GM23338 (cell line): ENCODE measurements around the gene DIP2B. TPM values are rescaled to one million over a fixed set of nuclear protein-coding genes. Genes with fewer than 3 reads are reported as not detected.

Source experiments
- ATAC-seq: fragments of 200-7000 bp; cut with Tn5 transposase; 3 replicates; pipeline ENCODE4 v1.9.1; 2020
- DNase-seq: peaks from one replicate; pipeline ENCODE4 v3.0.0-alpha.2; 2015; ENCODE audit warnings: low spot score
- H2AFZ ChIP-seq: fragments of 200-600 bp; sonication (generic); 2 replicates; pipeline ENCODE4 v1.8.0; 2016; ENCODE audit warnings: antibody characterized with exemption, mild to moderate bottlenecking, moderate library complexity
- H3F3A ChIP-seq: fragments of 200-600 bp; sonication (generic); replicated peaks from 2 replicates; pipeline ENCODE4 v1.8.0; 2017; ENCODE audit warnings: antibody characterized with exemption, mixed run types, low read depth
- H3K27ac ChIP-seq: fragments of 200-600 bp; sonication (generic); 2 replicates; pipeline ENCODE4 v1.6.1; 2016; ENCODE audit warnings: low read depth
- H3K27me3 ChIP-seq: fragments of 200-600 bp; sonication (generic); 2 replicates; pipeline ENCODE4 v1.8.0; 2016; ENCODE audit warnings: mild to moderate bottlenecking, mixed run types, moderate library complexity; ENCODE audit not compliant: insufficient read depth
- H3K36me3 ChIP-seq: fragments of 200-600 bp; sonication (generic); 2 replicates; pipeline ENCODE4 v1.8.0; 2016; ENCODE audit warnings: mild to moderate bottlenecking; ENCODE audit not compliant: insufficient read depth
- H3K4me1 ChIP-seq: fragments of 200-600 bp; sonication (generic); 2 replicates; pipeline ENCODE4 v1.8.0; 2016; ENCODE audit warnings: mild to moderate bottlenecking, moderate library complexity; ENCODE audit not compliant: insufficient read depth
- H3K4me2 ChIP-seq: fragments of 200-600 bp; sonication (generic); 2 replicates; pipeline ENCODE4 v1.7.1; 2017; ENCODE audit warnings: mixed run types
- H3K4me3 ChIP-seq: fragments of 200-600 bp; sonication (generic); 2 replicates; pipeline ENCODE4 v1.6.1; 2016; ENCODE audit warnings: mixed run types
- H3K79me2 ChIP-seq: fragments of 200-600 bp; sonication (generic); replicated peaks from 2 replicates; pipeline ENCODE4 v1.8.0; 2017; ENCODE audit warnings: mild to moderate bottlenecking; ENCODE audit not compliant: insufficient read depth
- H3K9me2 ChIP-seq: fragments of 200-600 bp; sonication (generic); 2 replicates; pipeline ENCODE4 v1.8.0; 2017; ENCODE audit not compliant: insufficient read depth
- H4K20me1 ChIP-seq: fragments of 200-600 bp; sonication (generic); replicated peaks from 2 replicates; pipeline ENCODE4 v1.8.0; 2017; ENCODE audit warnings: mild to moderate bottlenecking; ENCODE audit not compliant: insufficient read depth
- H3K27ac Mint-ChIP-seq: 2 replicates; pipeline ENCODE4 v1.8.0; 2020; ENCODE audit warnings: inconsistent platforms, mild to moderate bottlenecking, moderate library complexity, mixed read lengths
- H3K27me3 Mint-ChIP-seq: 3 replicates; pipeline ENCODE4 v1.8.0; 2022; ENCODE audit warnings: low read depth, mild to moderate bottlenecking, moderate library complexity, mixed read lengths, inconsistent platforms; ENCODE audit not compliant: insufficient read depth, poor library complexity
- H3K36me3 Mint-ChIP-seq: 3 replicates; pipeline ENCODE4 v1.8.0; 2021; ENCODE audit warnings: low read depth, mild to moderate bottlenecking, inconsistent platforms, moderate library complexity, mixed read lengths
- H3K4me1 Mint-ChIP-seq: 3 replicates; pipeline ENCODE4 v1.8.0; 2020; ENCODE audit warnings: mild to moderate bottlenecking, inconsistent platforms, mixed read lengths
- H3K4me3 Mint-ChIP-seq: 3 replicates; pipeline ENCODE4 v1.8.0; 2021; ENCODE audit warnings: moderate library complexity, mild to moderate bottlenecking, inconsistent platforms, mixed read lengths
- H3K9me3 Mint-ChIP-seq: 3 replicates; pipeline ENCODE4 v1.8.0; 2020; ENCODE audit warnings: moderate library complexity, mild to moderate bottlenecking, inconsistent platforms, mixed read lengths
- CREB1 ChIP-seq: fragments of 250-450 bp; sonication (Bioruptor Pico); IDR thresholded peaks from 2 replicates; pipeline ENCODE4 v1.5.0; 2020; ENCODE audit warnings: low read depth, mild to moderate bottlenecking, moderate library complexity
- EZH2 ChIP-seq: fragments of 200-600 bp; sonication (generic); IDR thresholded peaks from one replicate; pipeline ENCODE4 v1.8.0; 2017; ENCODE audit warnings: antibody characterized with exemption, mild to moderate bottlenecking, low read depth; ENCODE audit not compliant: unreplicated experiment
- EZH2phosphoT487 ChIP-seq: fragments of 200-600 bp; sonication (generic); IDR thresholded peaks from one replicate; pipeline ENCODE4 v1.8.1; 2018; ENCODE audit warnings: antibody characterized with exemption; ENCODE audit not compliant: unreplicated experiment
- POLR2AphosphoS5 ChIP-seq: IDR thresholded peaks from 2 replicates; pipeline ENCODE4 v1.6.1; 2016; ENCODE audit warnings: antibody characterized with exemption, low read depth
- ZNF331 ChIP-seq: fragments of 250-450 bp; sonication (Bioruptor Pico); IDR thresholded peaks from 2 replicates; pipeline ENCODE4 v1.5.0; 2020; ENCODE audit warnings: low read depth, mild to moderate bottlenecking, moderate library complexity
- polyA plus RNA-seq: library from polyadenylated mRNA; unstranded; fragments of >200 nt; fragmentation: Nextera tagmentation; extraction: Ambion mirVana; gene quantifications from 2 replicates; pipeline ENCODE4 v1.2.1, GENCODE V29; 2016
- total RNA-seq: library from RNA; depleted of rRNA; stranded (reverse); fragments of >200 nt; shearing (Covaris generic); gene quantifications from 2 replicates; pipeline ENCODE4 v1.2.3, GENCODE V29; 2014
- TF ChIP-seq, protein P1 (sequence below), 2 experiments: fragments of 200-600 bp in 1 of 2; sonication (generic) in 1 of 2; conservative IDR thresholded peaks; 2 replicates each; pipeline versions ENCODE4 v1.5.1 to v1.6.1; 2016 to 2017; ENCODE audit warnings: antibody characterized with exemption in 2 of 2, low read depth in 2 of 2, mild to moderate bottlenecking in 2 of 2, moderate library complexity in 1 of 2
- TF ChIP-seq, protein P2 (sequence below): fragments of 250-450 bp; sonication (Bioruptor Pico); IDR thresholded peaks from 2 replicates; pipeline ENCODE4 v1.5.0; 2020; ENCODE audit warnings: mild to moderate bottlenecking, moderate library complexity
- TF ChIP-seq, protein P3 (sequence below): IDR thresholded peaks from one replicate; pipeline ENCODE4 v1.6.1; 2018; ENCODE audit warnings: antibody characterized with exemption; ENCODE audit not compliant: unreplicated experiment

The DIP2B gene
- total and polyA plus RNA-seq, 2 experiments from 2014 or later, result 8.0 to 36.4 TPM

DNA sequence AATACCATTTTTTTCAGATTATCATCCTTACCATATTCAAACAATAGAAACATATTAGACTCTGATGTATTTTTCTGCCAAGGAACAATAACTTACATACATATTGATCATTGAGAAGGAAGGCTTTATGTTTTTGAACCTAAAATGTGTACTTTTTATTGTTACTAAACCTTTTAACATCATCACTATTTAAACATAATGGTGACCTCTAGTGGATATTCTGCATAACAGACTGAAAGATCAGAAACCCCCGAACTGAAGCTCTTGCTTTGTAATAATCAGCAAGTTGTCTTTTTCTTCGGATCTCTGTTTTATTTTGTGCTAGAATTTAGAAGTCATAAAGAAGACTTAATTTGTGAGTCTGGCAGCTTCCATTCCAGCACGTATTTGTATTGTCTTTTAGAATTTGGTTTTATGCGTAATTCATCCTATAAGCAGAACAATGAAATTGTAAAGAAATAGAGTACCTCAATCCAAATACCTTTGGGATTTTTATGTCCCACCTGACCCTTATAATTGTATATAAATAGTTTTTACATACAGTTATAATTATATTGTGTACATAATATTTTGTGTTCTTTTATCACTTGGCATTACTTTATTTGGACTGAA lies 133.2 kb downstream of the DIP2B start:
- Histone ChIP-seq H4K20me1 (no peaks in the 10 kb centered on the region), H3K27me3 (no peaks in the 10 kb centered on the region), H2AFZ (no peak overlapping the region), H3K9me2 (no peaks in the 10 kb centered on the region), H3F3A (no peaks in the 10 kb centered on the region), H3K4me3 (no peak overlapping the region), H3K36me3 (no peaks in the 10 kb centered on the region), H3K79me2 (0 out of 2 replicates have a peak, but pooled peaks cover 4% of the 10 kb centered on the region), H3K4me2 (no peak overlapping the region), H3K27ac (no peak overlapping the region), H3K4me1 (peaks cover 4% of the 10 kb centered on the region; the same call in 1 of the 2 replicates)
- Mint-ChIP-seq H3K36me3 (peaks cover 9% of the 10 kb centered on the region; the same call in 2 of the 3 replicates), H3K27me3 (peaks cover 8% of the 10 kb centered on the region), H3K9me3 (no peaks in the 10 kb centered on the region), H3K27ac (no peak overlapping the region), H3K4me1 (peaks cover 17% of the 10 kb centered on the region), H3K4me3 (no peak overlapping the region)
- peak; percentile 74 for DNase-seq
- ATAC-seq, result no peak
- no peak for TF ChIP-seq CREB1 (CRISPR knock-in tag)
- TF ChIP-seq, protein P1, sequence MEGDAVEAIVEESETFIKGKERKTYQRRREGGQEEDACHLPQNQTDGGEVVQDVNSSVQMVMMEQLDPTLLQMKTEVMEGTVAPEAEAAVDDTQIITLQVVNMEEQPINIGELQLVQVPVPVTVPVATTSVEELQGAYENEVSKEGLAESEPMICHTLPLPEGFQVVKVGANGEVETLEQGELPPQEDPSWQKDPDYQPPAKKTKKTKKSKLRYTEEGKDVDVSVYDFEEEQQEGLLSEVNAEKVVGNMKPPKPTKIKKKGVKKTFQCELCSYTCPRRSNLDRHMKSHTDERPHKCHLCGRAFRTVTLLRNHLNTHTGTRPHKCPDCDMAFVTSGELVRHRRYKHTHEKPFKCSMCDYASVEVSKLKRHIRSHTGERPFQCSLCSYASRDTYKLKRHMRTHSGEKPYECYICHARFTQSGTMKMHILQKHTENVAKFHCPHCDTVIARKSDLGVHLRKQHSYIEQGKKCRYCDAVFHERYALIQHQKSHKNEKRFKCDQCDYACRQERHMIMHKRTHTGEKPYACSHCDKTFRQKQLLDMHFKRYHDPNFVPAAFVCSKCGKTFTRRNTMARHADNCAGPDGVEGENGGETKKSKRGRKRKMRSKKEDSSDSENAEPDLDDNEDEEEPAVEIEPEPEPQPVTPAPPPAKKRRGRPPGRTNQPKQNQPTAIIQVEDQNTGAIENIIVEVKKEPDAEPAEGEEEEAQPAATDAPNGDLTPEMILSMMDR (conservative IDR thresholded peaks at IDR 0.05; ENCODE audit: low read depth in 2 of 2), result peak; percentile 59 to 94

DNA sequence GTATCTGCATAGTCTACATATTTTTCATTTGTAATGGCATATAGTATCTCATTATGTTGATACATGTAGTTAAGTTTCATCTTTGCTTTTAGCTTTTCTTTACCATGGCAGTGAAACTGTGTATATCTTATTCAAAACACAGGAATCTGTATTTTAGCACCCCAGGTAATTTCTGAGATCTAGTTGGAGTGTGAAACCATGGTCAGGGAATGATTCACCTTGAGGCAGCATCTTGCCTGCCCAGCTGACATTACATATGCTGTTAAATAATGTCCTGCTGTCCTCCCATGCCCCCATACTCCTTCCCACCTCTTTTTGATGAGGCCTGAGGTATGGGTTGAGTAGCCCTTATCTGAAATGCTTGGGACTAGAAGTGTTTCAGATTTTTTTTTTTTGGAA lies 133.7 kb downstream of the DIP2B start:
- Mint-ChIP-seq H3K4me3 (no peak overlapping the region), H3K36me3 (peaks cover 9% of the 10 kb centered on the region; the same call in 2 of the 3 replicates), H3K4me1 (peaks cover 17% of the 10 kb centered on the region), H3K27me3 (peaks cover 9% of the 10 kb centered on the region), H3K27ac (no peak overlapping the region), H3K9me3 (no peaks in the 10 kb centered on the region)
- Histone ChIP-seq H3K9me2 (no peaks in the 10 kb centered on the region), H2AFZ (no peak overlapping the region), H3K27ac (no peak overlapping the region), H3K4me2 (no peak overlapping the region), H3K4me3 (no peak overlapping the region), H3K27me3 (no peaks in the 10 kb centered on the region), H3K4me1 (peaks cover 4% of the 10 kb centered on the region; the same call in 1 of the 2 replicates), H3K36me3 (no peaks in the 10 kb centered on the region), H4K20me1 (no peaks in the 10 kb centered on the region), H3K79me2 (0 out of 2 replicates have a peak, but pooled peaks cover 4% of the 10 kb centered on the region), H3F3A (no peaks in the 10 kb centered on the region)
- no peak for DNase-seq
- TF ChIP-seq EZH2phosphoT487 (no peak), POLR2AphosphoS5 (no peak), ZNF331 (CRISPR knock-in tag) (no peak), EZH2 (no peak), CREB1 (CRISPR knock-in tag) (no peak)
- TF ChIP-seq, protein P2, sequence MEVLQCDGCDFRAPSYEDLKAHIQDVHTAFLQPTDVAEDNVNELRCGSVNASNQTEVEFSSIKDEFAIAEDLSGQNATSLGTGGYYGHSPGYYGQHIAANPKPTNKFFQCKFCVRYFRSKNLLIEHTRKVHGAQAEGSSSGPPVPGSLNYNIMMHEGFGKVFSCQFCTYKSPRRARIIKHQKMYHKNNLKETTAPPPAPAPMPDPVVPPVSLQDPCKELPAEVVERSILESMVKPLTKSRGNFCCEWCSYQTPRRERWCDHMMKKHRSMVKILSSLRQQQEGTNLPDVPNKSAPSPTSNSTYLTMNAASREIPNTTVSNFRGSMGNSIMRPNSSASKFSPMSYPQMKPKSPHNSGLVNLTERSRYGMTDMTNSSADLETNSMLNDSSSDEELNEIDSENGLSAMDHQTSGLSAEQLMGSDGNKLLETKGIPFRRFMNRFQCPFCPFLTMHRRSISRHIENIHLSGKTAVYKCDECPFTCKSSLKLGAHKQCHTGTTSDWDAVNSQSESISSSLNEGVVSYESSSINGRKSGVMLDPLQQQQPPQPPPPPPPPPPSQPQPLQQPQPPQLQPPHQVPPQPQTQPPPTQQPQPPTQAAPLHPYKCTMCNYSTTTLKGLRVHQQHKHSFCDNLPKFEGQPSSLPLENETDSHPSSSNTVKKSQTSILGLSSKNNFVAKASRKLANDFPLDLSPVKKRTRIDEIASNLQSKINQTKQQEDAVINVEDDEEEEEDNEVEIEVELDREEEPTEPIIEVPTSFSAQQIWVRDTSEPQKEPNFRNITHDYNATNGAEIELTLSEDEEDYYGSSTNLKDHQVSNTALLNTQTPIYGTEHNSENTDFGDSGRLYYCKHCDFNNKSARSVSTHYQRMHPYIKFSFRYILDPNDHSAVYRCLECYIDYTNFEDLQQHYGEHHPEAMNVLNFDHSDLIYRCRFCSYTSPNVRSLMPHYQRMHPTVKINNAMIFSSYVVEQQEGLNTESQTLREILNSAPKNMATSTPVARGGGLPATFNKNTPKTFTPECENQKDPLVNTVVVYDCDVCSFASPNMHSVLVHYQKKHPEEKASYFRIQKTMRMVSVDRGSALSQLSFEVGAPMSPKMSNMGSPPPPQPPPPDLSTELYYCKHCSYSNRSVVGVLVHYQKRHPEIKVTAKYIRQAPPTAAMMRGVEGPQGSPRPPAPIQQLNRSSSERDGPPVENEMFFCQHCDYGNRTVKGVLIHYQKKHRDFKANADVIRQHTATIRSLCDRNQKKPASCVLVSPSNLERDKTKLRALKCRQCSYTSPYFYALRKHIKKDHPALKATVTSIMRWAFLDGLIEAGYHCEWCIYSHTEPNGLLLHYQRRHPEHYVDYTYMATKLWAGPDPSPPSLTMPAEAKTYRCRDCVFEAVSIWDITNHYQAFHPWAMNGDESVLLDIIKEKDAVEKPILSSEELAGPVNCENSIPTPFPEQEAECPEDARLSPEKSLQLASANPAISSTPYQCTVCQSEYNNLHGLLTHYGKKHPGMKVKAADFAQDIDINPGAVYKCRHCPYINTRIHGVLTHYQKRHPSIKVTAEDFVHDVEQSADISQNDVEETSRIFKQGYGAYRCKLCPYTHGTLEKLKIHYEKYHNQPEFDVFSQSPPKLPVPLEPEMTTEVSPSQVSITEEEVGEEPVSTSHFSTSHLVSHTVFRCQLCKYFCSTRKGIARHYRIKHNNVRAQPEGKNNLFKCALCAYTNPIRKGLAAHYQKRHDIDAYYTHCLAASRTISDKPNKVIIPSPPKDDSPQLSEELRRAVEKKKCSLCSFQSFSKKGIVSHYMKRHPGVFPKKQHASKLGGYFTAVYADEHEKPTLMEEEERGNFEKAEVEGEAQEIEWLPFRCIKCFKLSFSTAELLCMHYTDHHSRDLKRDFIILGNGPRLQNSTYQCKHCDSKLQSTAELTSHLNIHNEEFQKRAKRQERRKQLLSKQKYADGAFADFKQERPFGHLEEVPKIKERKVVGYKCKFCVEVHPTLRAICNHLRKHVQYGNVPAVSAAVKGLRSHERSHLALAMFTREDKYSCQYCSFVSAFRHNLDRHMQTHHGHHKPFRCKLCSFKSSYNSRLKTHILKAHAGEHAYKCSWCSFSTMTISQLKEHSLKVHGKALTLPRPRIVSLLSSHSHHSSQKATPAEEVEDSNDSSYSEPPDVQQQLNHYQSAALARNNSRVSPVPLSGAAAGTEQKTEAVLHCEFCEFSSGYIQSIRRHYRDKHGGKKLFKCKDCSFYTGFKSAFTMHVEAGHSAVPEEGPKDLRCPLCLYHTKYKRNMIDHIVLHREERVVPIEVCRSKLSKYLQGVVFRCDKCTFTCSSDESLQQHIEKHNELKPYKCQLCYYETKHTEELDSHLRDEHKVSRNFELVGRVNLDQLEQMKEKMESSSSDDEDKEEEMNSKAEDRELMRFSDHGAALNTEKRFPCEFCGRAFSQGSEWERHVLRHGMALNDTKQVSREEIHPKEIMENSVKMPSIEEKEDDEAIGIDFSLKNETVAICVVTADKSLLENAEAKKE (CRISPR knock-in tag), result no peak
- TF ChIP-seq, protein P3, sequence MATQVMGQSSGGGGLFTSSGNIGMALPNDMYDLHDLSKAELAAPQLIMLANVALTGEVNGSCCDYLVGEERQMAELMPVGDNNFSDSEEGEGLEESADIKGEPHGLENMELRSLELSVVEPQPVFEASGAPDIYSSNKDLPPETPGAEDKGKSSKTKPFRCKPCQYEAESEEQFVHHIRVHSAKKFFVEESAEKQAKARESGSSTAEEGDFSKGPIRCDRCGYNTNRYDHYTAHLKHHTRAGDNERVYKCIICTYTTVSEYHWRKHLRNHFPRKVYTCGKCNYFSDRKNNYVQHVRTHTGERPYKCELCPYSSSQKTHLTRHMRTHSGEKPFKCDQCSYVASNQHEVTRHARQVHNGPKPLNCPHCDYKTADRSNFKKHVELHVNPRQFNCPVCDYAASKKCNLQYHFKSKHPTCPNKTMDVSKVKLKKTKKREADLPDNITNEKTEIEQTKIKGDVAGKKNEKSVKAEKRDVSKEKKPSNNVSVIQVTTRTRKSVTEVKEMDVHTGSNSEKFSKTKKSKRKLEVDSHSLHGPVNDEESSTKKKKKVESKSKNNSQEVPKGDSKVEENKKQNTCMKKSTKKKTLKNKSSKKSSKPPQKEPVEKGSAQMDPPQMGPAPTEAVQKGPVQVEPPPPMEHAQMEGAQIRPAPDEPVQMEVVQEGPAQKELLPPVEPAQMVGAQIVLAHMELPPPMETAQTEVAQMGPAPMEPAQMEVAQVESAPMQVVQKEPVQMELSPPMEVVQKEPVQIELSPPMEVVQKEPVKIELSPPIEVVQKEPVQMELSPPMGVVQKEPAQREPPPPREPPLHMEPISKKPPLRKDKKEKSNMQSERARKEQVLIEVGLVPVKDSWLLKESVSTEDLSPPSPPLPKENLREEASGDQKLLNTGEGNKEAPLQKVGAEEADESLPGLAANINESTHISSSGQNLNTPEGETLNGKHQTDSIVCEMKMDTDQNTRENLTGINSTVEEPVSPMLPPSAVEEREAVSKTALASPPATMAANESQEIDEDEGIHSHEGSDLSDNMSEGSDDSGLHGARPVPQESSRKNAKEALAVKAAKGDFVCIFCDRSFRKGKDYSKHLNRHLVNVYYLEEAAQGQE, result no peak
- ATAC-seq, result no peak
